NB4 (cell line): Measurements from ENCODE around the gene NEK7.

Source experiments
- MYC ChIP-seq: IDR thresholded peaks from 2 replicates; pipeline ENCODE4 v1.6.1; 2011; ENCODE audit warnings: low read depth, low read length
- POLR2A ChIP-seq: IDR thresholded peaks from 2 replicates; pipeline ENCODE4 v1.6.1; 2011; ENCODE audit warnings: mild to moderate bottlenecking; ENCODE audit not compliant: insufficient read length; ENCODE audit errors: extremely low read depth
- TF ChIP-seq, protein P1 (sequence below): IDR thresholded peaks from one replicate; pipeline ENCODE4 v1.5.1; 2012; ENCODE audit warnings: low read depth, low read length
- TF ChIP-seq, protein P2 (sequence below): IDR thresholded peaks from 2 replicates; pipeline ENCODE4 v1.6.1; 2011; ENCODE audit warnings: low read depth, low read length

GRCh38 chr1:198265073-198265661 lies 108.4 kb downstream of the NEK7 start:
- TF ChIP-seq, protein P1, sequence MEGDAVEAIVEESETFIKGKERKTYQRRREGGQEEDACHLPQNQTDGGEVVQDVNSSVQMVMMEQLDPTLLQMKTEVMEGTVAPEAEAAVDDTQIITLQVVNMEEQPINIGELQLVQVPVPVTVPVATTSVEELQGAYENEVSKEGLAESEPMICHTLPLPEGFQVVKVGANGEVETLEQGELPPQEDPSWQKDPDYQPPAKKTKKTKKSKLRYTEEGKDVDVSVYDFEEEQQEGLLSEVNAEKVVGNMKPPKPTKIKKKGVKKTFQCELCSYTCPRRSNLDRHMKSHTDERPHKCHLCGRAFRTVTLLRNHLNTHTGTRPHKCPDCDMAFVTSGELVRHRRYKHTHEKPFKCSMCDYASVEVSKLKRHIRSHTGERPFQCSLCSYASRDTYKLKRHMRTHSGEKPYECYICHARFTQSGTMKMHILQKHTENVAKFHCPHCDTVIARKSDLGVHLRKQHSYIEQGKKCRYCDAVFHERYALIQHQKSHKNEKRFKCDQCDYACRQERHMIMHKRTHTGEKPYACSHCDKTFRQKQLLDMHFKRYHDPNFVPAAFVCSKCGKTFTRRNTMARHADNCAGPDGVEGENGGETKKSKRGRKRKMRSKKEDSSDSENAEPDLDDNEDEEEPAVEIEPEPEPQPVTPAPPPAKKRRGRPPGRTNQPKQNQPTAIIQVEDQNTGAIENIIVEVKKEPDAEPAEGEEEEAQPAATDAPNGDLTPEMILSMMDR, result no peak
- TF ChIP-seq POLR2A (no peak), MYC (no peak)
- TF ChIP-seq, protein P2, sequence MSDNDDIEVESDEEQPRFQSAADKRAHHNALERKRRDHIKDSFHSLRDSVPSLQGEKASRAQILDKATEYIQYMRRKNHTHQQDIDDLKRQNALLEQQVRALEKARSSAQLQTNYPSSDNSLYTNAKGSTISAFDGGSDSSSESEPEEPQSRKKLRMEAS, result no peak
